PC-9 (cell line): ENCODE results near the gene KIZ.

Experiments used
- EZH2 ChIP-seq: fragments of 200-600 bp; sonication (generic); IDR thresholded peaks from 2 replicates; pipeline ENCODE4 v1.8.0; 2017; ENCODE audit warnings: antibody characterized with exemption, low read depth
- TF ChIP-seq, protein P1 (sequence below): fragments of 200-600 bp; sonication (generic); conservative IDR thresholded peaks from 2 replicates; pipeline ENCODE4 v1.6.1; 2017; ENCODE audit warnings: mixed run types, antibody characterized with exemption, mild to moderate bottlenecking, moderate library complexity

GRCh38 chr20:21126581-21126870 lies 644 bp downstream of the KIZ start:
- TF ChIP-seq EZH2: no peak
- TF ChIP-seq, protein P1, sequence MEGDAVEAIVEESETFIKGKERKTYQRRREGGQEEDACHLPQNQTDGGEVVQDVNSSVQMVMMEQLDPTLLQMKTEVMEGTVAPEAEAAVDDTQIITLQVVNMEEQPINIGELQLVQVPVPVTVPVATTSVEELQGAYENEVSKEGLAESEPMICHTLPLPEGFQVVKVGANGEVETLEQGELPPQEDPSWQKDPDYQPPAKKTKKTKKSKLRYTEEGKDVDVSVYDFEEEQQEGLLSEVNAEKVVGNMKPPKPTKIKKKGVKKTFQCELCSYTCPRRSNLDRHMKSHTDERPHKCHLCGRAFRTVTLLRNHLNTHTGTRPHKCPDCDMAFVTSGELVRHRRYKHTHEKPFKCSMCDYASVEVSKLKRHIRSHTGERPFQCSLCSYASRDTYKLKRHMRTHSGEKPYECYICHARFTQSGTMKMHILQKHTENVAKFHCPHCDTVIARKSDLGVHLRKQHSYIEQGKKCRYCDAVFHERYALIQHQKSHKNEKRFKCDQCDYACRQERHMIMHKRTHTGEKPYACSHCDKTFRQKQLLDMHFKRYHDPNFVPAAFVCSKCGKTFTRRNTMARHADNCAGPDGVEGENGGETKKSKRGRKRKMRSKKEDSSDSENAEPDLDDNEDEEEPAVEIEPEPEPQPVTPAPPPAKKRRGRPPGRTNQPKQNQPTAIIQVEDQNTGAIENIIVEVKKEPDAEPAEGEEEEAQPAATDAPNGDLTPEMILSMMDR: no peak
